Endothelial cell of umbilical vein (primary cell): ENCODE results near the gene ITPRID2. TPM values are rescaled to one million over a fixed set of nuclear protein-coding genes. Genes with fewer than 3 reads are reported as not detected.

ENCODE experiments used
- BruUV-seq: library from RNA; stranded (reverse); fragments of 400-500 nt; replicated peaks from 2 replicates; lab custom pipeline; 2021; lab: Mats Ljungman, UMichigan
- CTCF ChIA-PET: fragments of 300-600, 350-600 bp; sonication (Branson Sonifier 250); formaldehyde crosslinking; loops from one replicate; lab custom pipeline; 2021; ENCODE audit warnings: antibody characterized with exemption, inconsistent platforms; lab: Charles Lee
- POLR2A ChIA-PET: fragments of 300-600, 350-600 bp; sonication (Branson Sonifier 250); formaldehyde crosslinking; loops from one replicate; lab custom pipeline; 2021; ENCODE audit warnings: antibody characterized with exemption, inconsistent platforms; lab: Charles Lee
- DNase-seq: peaks from one replicate; pipeline ENCODE4 v3.0.0-alpha.2; 2011; ENCODE audit warnings: low read depth, low spot score
- FAIRE-seq: peaks from 2 replicates; lab custom pipeline; 2011; peaks lifted over from hg19 to GRCh38; lab: Jason Lieb, UNC
- H2AFZ ChIP-seq: 2 replicates; pipeline ENCODE4 v1.6.0; 2012; ENCODE audit warnings: low read depth, low read length, control low read depth, inconsistent platforms
- H3K27ac ChIP-seq: 2 replicates; pipeline ENCODE4 v1.5.1; 2011; ENCODE audit warnings: low read depth, mild to moderate bottlenecking, control low read depth, low read length, moderate library complexity; ENCODE audit not compliant: insufficient read depth
- H3K27me3 ChIP-seq, 2 experiments: 2 replicates each; pipeline versions ENCODE4 v1.6.0 to v1.6.1; 2011; ENCODE audit warnings: low read length in 2 of 2, mixed read lengths in 1 of 2; ENCODE audit not compliant: control insufficient read depth in 2 of 2, insufficient read depth in 2 of 2
- H3K36me3 ChIP-seq, 2 experiments: 2 replicates in 1 of 2; 3 replicates in 1 of 2; pipeline ENCODE4 v1.5.1; 2011; ENCODE audit warnings: low read length in 2 of 2, mild to moderate bottlenecking in 1 of 2, moderate library complexity in 1 of 2; ENCODE audit not compliant: control insufficient read depth in 2 of 2, insufficient read depth in 2 of 2; ENCODE audit errors: extremely low read depth in 1 of 2
- H3K4me1 ChIP-seq: 3 replicates; pipeline ENCODE4 v1.5.1; 2011; ENCODE audit warnings: mild to moderate bottlenecking, low read length; ENCODE audit not compliant: control insufficient read depth, insufficient read depth; ENCODE audit errors: extremely low read depth
- H3K4me2 ChIP-seq: 2 replicates; pipeline ENCODE4 v1.6.1; 2011; ENCODE audit warnings: low read length, control low read depth, mixed read lengths; ENCODE audit not compliant: insufficient read depth
- H3K4me3 ChIP-seq, 3 experiments: fragments of 200-600 bp in 1 of 3; sonication (generic), shearing (Covaris generic) in 1 of 3; replicated peaks in 1 of 3; 2 replicates each; pipeline ENCODE4 v1.5.1; 2011 to 2016; ENCODE audit warnings: control low read depth in 3 of 3, low read length in 3 of 3, mild to moderate bottlenecking in 2 of 3, inconsistent platforms in 1 of 3, low read depth in 1 of 3, moderate library complexity in 1 of 3; ENCODE audit not compliant: insufficient read depth in 1 of 3
- H3K79me2 ChIP-seq: 2 replicates; pipeline ENCODE4 v1.6.0; 2012; ENCODE audit warnings: low read length, inconsistent platforms; ENCODE audit not compliant: control insufficient read depth, insufficient read depth
- H3K9ac ChIP-seq: replicated peaks from 2 replicates; pipeline ENCODE3; 2011; ENCODE audit warnings: low read length, control low read depth; ENCODE audit not compliant: insufficient read depth; ENCODE audit errors: extremely low read depth
- H3K9me1 ChIP-seq: replicated peaks from 3 replicates; pipeline ENCODE4 v1.6.0; 2011; ENCODE audit warnings: mild to moderate bottlenecking, low read length; ENCODE audit not compliant: control insufficient read depth, insufficient read depth; ENCODE audit errors: extremely low read depth
- H3K9me3 ChIP-seq: replicated peaks from 2 replicates; pipeline ENCODE4 v1.5.1; 2012; ENCODE audit warnings: low read length, inconsistent platforms; ENCODE audit not compliant: control insufficient read depth, insufficient read depth
- H4K20me1 ChIP-seq: replicated peaks from 2 replicates; pipeline ENCODE3; 2011; ENCODE audit warnings: mild to moderate bottlenecking, low read length; ENCODE audit not compliant: control insufficient read depth, insufficient read depth; ENCODE audit errors: extremely low read depth
- CTCF ChIP-seq, 2 donors: IDR thresholded peaks; 1 replicate in 1 of 2; 2 replicates in 1 of 2; pipeline ENCODE4 v1.5.1; 2011; ENCODE audit warnings: low read length in 2 of 2, mild to moderate bottlenecking in 2 of 2, moderate library complexity in 2 of 2, control low read depth in 1 of 2, inconsistent platforms in 1 of 2, low read depth in 1 of 2; ENCODE audit not compliant: insufficient read depth in 1 of 2; ENCODE audit errors: extremely low read depth in 1 of 2
- EZH2 ChIP-seq: IDR thresholded peaks from 2 replicates; pipeline ENCODE4 v1.6.1; 2012; ENCODE audit warnings: borderline replicate concordance, low read depth, mild to moderate bottlenecking, moderate library complexity, low read length, inconsistent platforms; ENCODE audit not compliant: severe bottlenecking
- FOS ChIP-seq: IDR thresholded peaks from 2 replicates; pipeline ENCODE4 v1.6.1; 2011; ENCODE audit warnings: mild to moderate bottlenecking, low read length, moderate library complexity, borderline replicate concordance; ENCODE audit not compliant: insufficient read depth
- GATA2 ChIP-seq: IDR thresholded peaks from 2 replicates; pipeline ENCODE4 v1.7.0; 2011; ENCODE audit warnings: low read depth, mild to moderate bottlenecking, moderate library complexity, mixed read lengths, low read length; ENCODE audit not compliant: insufficient read length, insufficient read depth
- JUN ChIP-seq: IDR thresholded peaks from 2 replicates; pipeline ENCODE4 v1.6.1; 2011; ENCODE audit warnings: borderline replicate concordance, low read depth; ENCODE audit not compliant: insufficient read length, insufficient read depth
- POLR2A ChIP-seq: IDR thresholded peaks from 2 replicates; pipeline ENCODE4 v1.6.1; 2012; ENCODE audit warnings: low read depth, mild to moderate bottlenecking, control low read depth, low read length
- POLR2AphosphoS5 ChIP-seq: IDR thresholded peaks from 2 replicates; pipeline ENCODE4 v1.6.1; 2012; ENCODE audit warnings: low read depth, mild to moderate bottlenecking, control low read depth, low read length, moderate library complexity; ENCODE audit not compliant: insufficient read depth
- dilution Hi-C: fragments of 300-500 bp; cut with MboI; formaldehyde crosslinking; loops from one replicate; pipeline ENCODE4 v1.15.0; 2019; ENCODE audit warnings: low sequenced_read_pairs; ENCODE audit not compliant: extremely low pct_ligation_motif_present
- intact Hi-C: fragments of 100-400 bp; cut with micrococcal nuclease; formaldehyde crosslinking; loops from one replicate; pipeline ENCODE4 v1.10.0; 2022
- polyA plus RNA-seq, 4 experiments: library from polyadenylated mRNA; depleted of rRNA in 3 of 4; stranded (reverse) in 3 of 4; unstranded in 1 of 4; fragments of >200 nt; gene quantifications; 2 replicates each; pipeline versions ENCODE4 v1.2.1 to v1.2.3, GENCODE V29; 2011 to 2012; ENCODE audit warnings: missing spikeins in 1 of 4
- total RNA-seq: library from RNA; stranded (reverse); gene quantifications from 2 replicates; pipeline ENCODE4 v1.2.3, GENCODE V29; 2021
- TF ChIP-seq, protein P1 (sequence below): IDR thresholded peaks from 2 replicates; pipeline ENCODE4 v1.6.1; 2011; ENCODE audit not compliant: insufficient read depth, insufficient read length

Gene ITPRID2
- total and polyA plus RNA-seq, 2 donors (not counting 3 experiments of a cell fraction or from before 2014, with no cell fraction given), result 37.6 to 272 TPM

DNA sequence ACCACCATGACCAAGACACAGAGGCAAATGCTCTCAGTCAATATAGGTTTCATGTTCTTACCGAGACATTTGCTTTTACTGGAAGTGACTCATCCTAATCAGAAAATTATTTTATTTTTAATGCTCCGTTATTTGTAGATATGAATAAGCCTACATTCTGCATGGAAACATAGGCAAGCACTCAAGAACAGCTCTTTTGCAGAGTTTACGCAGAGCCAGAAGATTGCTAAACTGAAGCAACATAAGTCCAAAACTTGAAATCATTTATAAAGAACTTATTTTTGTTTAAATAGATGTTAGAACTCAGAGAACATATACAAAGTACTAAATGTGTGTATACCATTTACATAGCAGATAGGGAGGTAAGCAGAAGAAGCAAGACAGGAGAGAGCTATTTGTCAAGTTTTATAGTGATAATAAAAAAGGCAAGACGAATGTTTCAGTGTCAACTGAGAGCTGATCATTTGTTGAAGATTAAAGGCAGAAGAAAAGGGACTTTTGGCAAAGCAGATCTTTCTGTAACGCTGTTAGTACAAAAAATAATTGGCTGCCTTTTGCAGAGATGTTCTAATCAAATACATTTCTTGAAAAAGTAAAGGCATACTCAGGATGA, 81.7 kb downstream of the ITPRID2 start:
- no peaks in the 10 kb centered on the region for H4K20me1 ChIP-seq
- H3K36me3 ChIP-seq, result no peaks in the 10 kb centered on the region
- no peaks in the 10 kb centered on the region for H3K27me3 ChIP-seq
- no peak for TF ChIP-seq GATA2
- TF ChIP-seq, protein P1, sequence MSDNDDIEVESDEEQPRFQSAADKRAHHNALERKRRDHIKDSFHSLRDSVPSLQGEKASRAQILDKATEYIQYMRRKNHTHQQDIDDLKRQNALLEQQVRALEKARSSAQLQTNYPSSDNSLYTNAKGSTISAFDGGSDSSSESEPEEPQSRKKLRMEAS, result no peak
- no peak for TF ChIP-seq POLR2AphosphoS5
- no peak for TF ChIP-seq FOS
- DNase-seq (no peak), FAIRE-seq (no peak)
- dilution Hi-C loops (no loop called here), intact Hi-C loops (loop anchor here (5.0 kb wide), 1 partner anchor 104 kb away; no protein-coding TSS in a partner anchor)
- no peaks in the 10 kb centered on the region for H3K9me3 ChIP-seq
- no peak overlapping the region for H3K4me3 ChIP-seq
- H3K4me2 ChIP-seq, result no peak overlapping the region
- no TSS peak for BruUV-seq
- no peak overlapping the region for H3K9ac ChIP-seq
- no peaks in the 10 kb centered on the region for H3K4me1 ChIP-seq
- no peak overlapping the region for H2AFZ ChIP-seq
- CTCF ChIA-PET, result interaction anchor here (0.9 kb wide), 1 partner anchor 11 kb away, joined by 3 read pairs; no protein-coding TSS in a partner anchor
- POLR2A ChIA-PET, result no interaction called here
- H3K79me2 ChIP-seq, result no peaks in the 10 kb centered on the region
- H3K9me1 ChIP-seq, result no peaks in the 10 kb centered on the region
- no peak overlapping the region for H3K27ac ChIP-seq

- Histone ChIP-seq H3K27me3 (no peaks in the 10 kb centered on the region), H3K9me1 (no peaks in the 10 kb centered on the region), H4K20me1 (no peaks in the 10 kb centered on the region), H3K4me1 (no peaks in the 10 kb centered on the region), H3K36me3 (no peaks in the 10 kb centered on the region), H3K27ac (no peak overlapping the region), H3K79me2 (no peaks in the 10 kb centered on the region), H3K4me3 (no peak overlapping the region), H3K9ac (no peak overlapping the region), H2AFZ (no peak overlapping the region), H3K4me2 (no peak overlapping the region), H3K9me3 (no peaks in the 10 kb centered on the region)
- no TSS peak for BruUV-seq
- no peak for TF ChIP-seq JUN
- TF ChIP-seq FOS, result no peak
- TF ChIP-seq EZH2, result no peak
- no peak for TF ChIP-seq CTCF (IDR thresholded peaks at IDR 0.05; ENCODE audit: extremely low read depth in 1 of 2, insufficient read depth in 1 of 2, low read depth in 1 of 2, low read length in 2 of 2)
- no peak for TF ChIP-seq POLR2A
- ChIA-PET CTCF (interaction anchor here (1.1 kb wide), 1 partner anchor 86 kb away, joined by 3 read pairs; no protein-coding TSS in a partner anchor), POLR2A (no interaction called here)
- DNase-seq (no peak), FAIRE-seq (no peak)
- dilution Hi-C loops (no loop called here), intact Hi-C loops (no loop called here)
Observed at GRCh38 chr2:181977661-181978350, 86.3 kb downstream of the ITPRID2 start.
